Measurements from ENCODE around the gene ZFHX3. TPM values are rescaled to one million over a fixed set of nuclear protein-coding genes. Genes with fewer than 3 reads are reported as not detected.
A peak's percentile ranks its signal among the peaks of the same experiment; 100 is the strongest.

ZFHX3 gene
- polyA plus RNA-seq, 1 donor from 2014 or later, result 26.4 TPM

GRCh38 chr16:73040735-73041402, 7.1 kb downstream of the ZFHX3 start:
- Histone ChIP-seq H3K4me2 (ENCODE audit: low read length) (no peak overlapping the region), H3K27me3 (ENCODE audit: insufficient read depth, low read depth, low read length) (no peaks in the 10 kb centered on the region), H3K36me3 (ENCODE audit: insufficient read depth, low read length) (no peaks in the 10 kb centered on the region), H3K9me3 (ENCODE audit: low read length) (no peaks in the 10 kb centered on the region), H3F3A (ENCODE audit: insufficient read depth, low read length, poor library complexity, severe bottlenecking) (no peaks in the 10 kb centered on the region), H3K9ac (ENCODE audit: low read length) (no peak overlapping the region), H4K20me1 (ENCODE audit: insufficient read depth) (peaks cover 67% of the 10 kb centered on the region), H3K9me2 (ENCODE audit: insufficient read depth, low read length) (no peaks in the 10 kb centered on the region), H2AFZ (ENCODE audit: low read depth, low read length) (no peak overlapping the region), H3K27ac (ENCODE audit: low read length) (no peak overlapping the region), H3K79me2 (replicated peaks; ENCODE audit: insufficient read depth, low read length) (peaks cover 100% of the 10 kb centered on the region), H3K4me3 (ENCODE audit: low read length) (peak overlapping the region; percentile 52)
- TF ChIP-seq EP300 (conservative IDR thresholded peaks at IDR 0.05; ENCODE audit: poor library complexity, severe bottlenecking), result no peak
- no peak for TF ChIP-seq TAF1 (IDR thresholded peaks at IDR 0.05; ENCODE audit: low read depth)
- no peak for TF ChIP-seq EZH2 (IDR thresholded peaks at IDR 0.05; ENCODE audit: borderline replicate concordance, insufficient read depth, low read length, poor library complexity, severe bottlenecking)
- no peak for TF ChIP-seq POLR2AphosphoS5 (IDR thresholded peaks at IDR 0.05)
- no peak for TF ChIP-seq RAD21 (conservative IDR thresholded peaks at IDR 0.05)
- no peak for TF ChIP-seq MXI1 (conservative IDR thresholded peaks at IDR 0.05; ENCODE audit: poor library complexity, severe bottlenecking)
- TF ChIP-seq REST (IDR thresholded peaks at IDR 0.05; ENCODE audit: borderline replicate concordance), result no peak
- no peak for TF ChIP-seq CTCF (IDR thresholded peaks at IDR 0.05; ENCODE audit: poor library complexity, severe bottlenecking)
- no peak for TF ChIP-seq SMC3 (conservative IDR thresholded peaks at IDR 0.05; ENCODE audit: poor library complexity)

GRCh38 chr16:73040136-73040535, 7.8 kb downstream of the ZFHX3 start:
- Histone ChIP-seq H3K79me2 (replicated peaks; ENCODE audit: insufficient read depth, low read length) (peaks cover 100% of the 10 kb centered on the region), H3K9me2 (ENCODE audit: insufficient read depth, low read length) (no peaks in the 10 kb centered on the region), H3K9me3 (ENCODE audit: low read length) (no peaks in the 10 kb centered on the region), H3K9ac (ENCODE audit: low read length) (no peak overlapping the region), H3K27ac (ENCODE audit: low read length) (no peak overlapping the region), H2AFZ (ENCODE audit: low read depth, low read length) (no peak overlapping the region), H3K27me3 (ENCODE audit: insufficient read depth, low read depth, low read length) (no peaks in the 10 kb centered on the region), H3K4me2 (ENCODE audit: low read length) (no peak overlapping the region), H3F3A (ENCODE audit: insufficient read depth, low read length, poor library complexity, severe bottlenecking) (no peaks in the 10 kb centered on the region), H3K4me3 (ENCODE audit: low read length) (no peak overlapping the region), H3K36me3 (ENCODE audit: insufficient read depth, low read length) (no peaks in the 10 kb centered on the region), H4K20me1 (ENCODE audit: insufficient read depth) (peaks cover 72% of the 10 kb centered on the region)
- TF ChIP-seq REST (IDR thresholded peaks at IDR 0.05; ENCODE audit: borderline replicate concordance), result no peak
- TF ChIP-seq TAF1 (IDR thresholded peaks at IDR 0.05; ENCODE audit: low read depth), result no peak
- TF ChIP-seq MXI1 (conservative IDR thresholded peaks at IDR 0.05; ENCODE audit: poor library complexity, severe bottlenecking), result no peak
- TF ChIP-seq EZH2 (IDR thresholded peaks at IDR 0.05; ENCODE audit: borderline replicate concordance, insufficient read depth, low read length, poor library complexity, severe bottlenecking), result no peak
- TF ChIP-seq CTCF (IDR thresholded peaks at IDR 0.05; ENCODE audit: poor library complexity, severe bottlenecking), result no peak
- no peak for TF ChIP-seq EP300 (conservative IDR thresholded peaks at IDR 0.05; ENCODE audit: poor library complexity, severe bottlenecking)
- no peak for TF ChIP-seq RAD21 (conservative IDR thresholded peaks at IDR 0.05)
- TF ChIP-seq POLR2AphosphoS5 (IDR thresholded peaks at IDR 0.05), result no peak
- TF ChIP-seq SMC3 (conservative IDR thresholded peaks at IDR 0.05; ENCODE audit: poor library complexity), result no peak

Measured in neural cell (in vitro differentiated cells).